Lower lobe of right lung (tissue), 2 donors: ENCODE measurements around the gene TPM1. TPM values are rescaled to one million over a fixed set of nuclear protein-coding genes. Genes with fewer than 3 reads are reported as not detected.

Experiments
- ATAC-seq, 2 donors: fragments of 200-7000 bp; cut with Tn5 transposase; one replicate each; pipeline ENCODE4 v1.9.1; 2020 to 2022; ENCODE audit warnings: mild to moderate bottlenecking in 2 of 2, moderate library complexity in 2 of 2
- DNase-seq: peaks from one replicate; pipeline ENCODE4 v3.0.0-alpha.2; 2020
- H3K27ac ChIP-seq: fragments of 200-600 bp; one replicate; pipeline ENCODE4 v1.8.0; 2022
- H3K27me3 ChIP-seq: fragments of 200-600 bp; one replicate; pipeline ENCODE4 v1.8.0; 2022; ENCODE audit warnings: low read depth
- H3K36me3 ChIP-seq: fragments of 200-600 bp; one replicate; pipeline ENCODE4 v1.8.0; 2022; ENCODE audit warnings: mild to moderate bottlenecking
- H3K4me1 ChIP-seq: fragments of 200-600 bp; one replicate; pipeline ENCODE4 v1.8.0; 2022
- H3K4me3 ChIP-seq: fragments of 200-600 bp; one replicate; pipeline ENCODE4 v1.8.0; 2022; ENCODE audit warnings: mild to moderate bottlenecking
- H3K9me3 ChIP-seq: fragments of 200-600 bp; one replicate; pipeline ENCODE4 v1.8.0; 2022
- intact Hi-C: fragments of 100-400 bp; cut with DNase I; formaldehyde crosslinking; loops from one replicate; pipeline ENCODE4 v1.11.0; 2022
- total RNA-seq: library from RNA; stranded (reverse); fragmentation: NEBNext Ultra II Directional; extraction: Animal tissue kit (Norgen Biotek cat#: 25700); gene quantifications from one replicate; pipeline ENCODE4 v1.2.1, GENCODE V29; 2021
- TF ChIP-seq, protein P1 (sequence below): fragments of 200-600 bp; IDR thresholded peaks from one replicate; pipeline ENCODE4 v1.8.0; 2022; ENCODE audit warnings: antibody characterized with exemption, mild to moderate bottlenecking
- donor health status: DM: no; HTN: yes; CAD: no; lungs with severe emphysema.

The TPM1 gene
- total RNA-seq, 1 donor from 2014 or later: 137 TPM

DNA sequence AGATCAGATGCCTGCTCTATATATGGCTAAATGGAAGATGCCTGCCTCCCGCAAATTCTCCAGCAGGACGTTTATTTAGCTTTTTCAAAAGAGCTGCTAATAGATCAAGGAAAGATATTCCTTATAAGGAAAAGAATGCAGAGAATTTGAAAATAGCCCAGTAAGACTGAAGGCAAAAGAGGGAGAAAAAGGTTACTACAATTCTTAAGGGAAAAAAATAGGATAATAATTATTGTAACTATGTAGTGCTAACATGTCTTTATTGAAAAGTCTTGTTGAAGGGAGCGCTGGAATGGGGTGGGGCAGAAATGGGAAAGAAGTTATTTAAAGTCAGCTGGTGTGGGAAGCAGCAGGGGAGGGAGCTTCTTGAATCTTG, 2.9 kb downstream of the TPM1 start:
- Histone ChIP-seq H3K36me3 (no peaks in the 10 kb centered on the region), H3K4me3 (peak overlapping the region; percentile 67), H3K27ac (peak overlapping the region; percentile 1), H3K4me1 (peaks cover 45% of the 10 kb centered on the region), H3K9me3 (no peaks in the 10 kb centered on the region), H3K27me3 (peaks cover 42% of the 10 kb centered on the region)
- TF ChIP-seq, protein P1, sequence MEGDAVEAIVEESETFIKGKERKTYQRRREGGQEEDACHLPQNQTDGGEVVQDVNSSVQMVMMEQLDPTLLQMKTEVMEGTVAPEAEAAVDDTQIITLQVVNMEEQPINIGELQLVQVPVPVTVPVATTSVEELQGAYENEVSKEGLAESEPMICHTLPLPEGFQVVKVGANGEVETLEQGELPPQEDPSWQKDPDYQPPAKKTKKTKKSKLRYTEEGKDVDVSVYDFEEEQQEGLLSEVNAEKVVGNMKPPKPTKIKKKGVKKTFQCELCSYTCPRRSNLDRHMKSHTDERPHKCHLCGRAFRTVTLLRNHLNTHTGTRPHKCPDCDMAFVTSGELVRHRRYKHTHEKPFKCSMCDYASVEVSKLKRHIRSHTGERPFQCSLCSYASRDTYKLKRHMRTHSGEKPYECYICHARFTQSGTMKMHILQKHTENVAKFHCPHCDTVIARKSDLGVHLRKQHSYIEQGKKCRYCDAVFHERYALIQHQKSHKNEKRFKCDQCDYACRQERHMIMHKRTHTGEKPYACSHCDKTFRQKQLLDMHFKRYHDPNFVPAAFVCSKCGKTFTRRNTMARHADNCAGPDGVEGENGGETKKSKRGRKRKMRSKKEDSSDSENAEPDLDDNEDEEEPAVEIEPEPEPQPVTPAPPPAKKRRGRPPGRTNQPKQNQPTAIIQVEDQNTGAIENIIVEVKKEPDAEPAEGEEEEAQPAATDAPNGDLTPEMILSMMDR: no peak
- DNase-seq: no peak
- no peak for ATAC-seq
- intact Hi-C loops: no loop called here

DNA sequence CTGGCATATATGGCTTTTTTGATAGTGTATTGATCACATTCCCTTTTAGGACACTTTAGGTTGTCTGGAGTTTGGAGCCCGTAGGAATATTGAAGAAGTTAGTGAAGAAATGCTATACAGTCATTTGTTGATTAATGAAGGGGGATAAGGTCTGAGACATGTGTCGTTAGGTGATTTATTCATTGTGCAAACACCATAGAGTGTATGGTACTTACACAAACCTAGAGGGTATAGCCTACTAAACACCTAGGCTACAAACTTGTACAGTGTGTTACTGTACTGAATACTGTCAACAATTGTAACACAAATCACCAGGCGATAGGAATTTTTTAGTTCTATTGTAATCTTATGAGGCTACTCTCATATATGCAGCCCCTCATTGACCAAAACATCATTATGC, 3.3 kb downstream of the TPM1 start:
- no peaks in the 10 kb centered on the region for H3K9me3 ChIP-seq
- H3K36me3 ChIP-seq: no peaks in the 10 kb centered on the region
- H3K27ac ChIP-seq: peak overlapping the region; percentile 1
- no peak for ATAC-seq
- no peak for DNase-seq
- H3K4me3 ChIP-seq: peak overlapping the region; percentile 67
- TF ChIP-seq, protein P1: no peak
- H3K4me1 ChIP-seq: peaks cover 50% of the 10 kb centered on the region
- peaks cover 42% of the 10 kb centered on the region for H3K27me3 ChIP-seq
- intact Hi-C loops: no loop called here

DNA sequence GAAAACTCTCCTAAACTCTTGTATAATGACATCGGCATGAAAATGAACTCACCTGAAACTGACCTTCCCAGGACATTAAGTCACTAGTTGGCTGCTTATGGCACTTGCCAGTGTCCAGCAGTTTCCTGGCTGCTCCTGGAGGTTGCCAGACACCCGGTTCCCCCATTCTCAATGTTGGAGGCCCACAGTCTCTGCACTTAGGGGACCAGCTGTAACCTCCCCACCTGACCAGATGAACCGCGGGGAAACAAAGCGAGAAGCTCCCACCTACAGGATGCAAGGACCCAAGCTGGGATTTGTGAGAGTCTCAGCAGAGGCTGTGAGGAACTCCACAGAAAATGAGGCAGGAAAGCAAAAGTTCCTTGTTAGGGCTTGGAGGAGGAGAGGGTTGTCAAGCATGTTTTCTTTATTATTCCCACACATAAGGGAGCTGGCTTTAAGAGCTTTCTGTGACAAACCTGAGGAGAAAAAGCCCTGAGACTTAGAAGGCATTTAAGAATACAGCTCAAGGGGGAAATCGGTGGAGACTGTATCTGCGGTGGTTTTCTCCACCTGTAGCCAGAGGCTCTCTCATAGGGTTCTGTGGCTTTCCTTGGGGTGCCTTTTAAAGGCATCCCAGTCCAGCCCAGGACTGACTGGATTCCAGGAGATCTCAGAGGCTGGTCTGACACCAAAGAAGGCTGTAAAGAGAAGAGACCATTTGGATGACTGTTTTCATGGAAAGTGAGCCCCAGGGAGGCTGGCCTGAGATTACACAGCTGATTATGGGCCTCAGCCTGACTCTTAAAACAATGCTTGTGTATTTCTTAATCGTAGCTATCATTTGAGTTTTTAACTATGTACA, 4.6 kb downstream of the TPM1 start:
- peaks cover 34% of the 10 kb centered on the region for H3K27me3 ChIP-seq
- ATAC-seq (no peak), DNase-seq (no peak)
- no peaks in the 10 kb centered on the region for H3K9me3 ChIP-seq
- peak overlapping the region; percentile 92 for H3K27ac ChIP-seq
- H3K4me3 ChIP-seq: peak overlapping the region; percentile 100
- H3K36me3 ChIP-seq: no peaks in the 10 kb centered on the region
- H3K4me1 ChIP-seq: peaks cover 62% of the 10 kb centered on the region
- TF ChIP-seq, protein P1: no peak
- intact Hi-C loops: no loop called here

DNA sequence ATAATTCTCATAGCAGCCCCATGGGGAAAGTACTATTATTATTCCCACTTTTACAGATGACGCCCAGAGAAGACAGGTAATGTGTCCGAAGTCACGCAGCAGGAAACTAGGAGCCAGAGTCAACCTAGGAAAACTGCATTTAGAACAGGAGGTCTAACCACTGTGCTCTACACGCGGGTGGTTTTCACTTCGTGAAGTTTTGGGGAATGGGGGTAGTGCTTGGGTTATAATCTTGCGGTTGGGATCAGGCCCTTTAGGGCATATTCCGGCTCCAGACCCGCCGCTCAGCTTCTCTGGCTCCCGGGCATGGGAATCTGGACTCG, 5.2 kb downstream of the TPM1 start:
- ATAC-seq (no peak), DNase-seq (no peak)
- no peaks in the 10 kb centered on the region for H3K9me3 ChIP-seq
- peaks cover 27% of the 10 kb centered on the region for H3K27me3 ChIP-seq
- TF ChIP-seq, protein P1: no peak
- peak overlapping the region; percentile 100 for H3K4me3 ChIP-seq
- H3K36me3 ChIP-seq: no peaks in the 10 kb centered on the region
- H3K4me1 ChIP-seq: peaks cover 66% of the 10 kb centered on the region
- peak overlapping the region; percentile 92 for H3K27ac ChIP-seq
- intact Hi-C loops: no loop called here

DNA sequence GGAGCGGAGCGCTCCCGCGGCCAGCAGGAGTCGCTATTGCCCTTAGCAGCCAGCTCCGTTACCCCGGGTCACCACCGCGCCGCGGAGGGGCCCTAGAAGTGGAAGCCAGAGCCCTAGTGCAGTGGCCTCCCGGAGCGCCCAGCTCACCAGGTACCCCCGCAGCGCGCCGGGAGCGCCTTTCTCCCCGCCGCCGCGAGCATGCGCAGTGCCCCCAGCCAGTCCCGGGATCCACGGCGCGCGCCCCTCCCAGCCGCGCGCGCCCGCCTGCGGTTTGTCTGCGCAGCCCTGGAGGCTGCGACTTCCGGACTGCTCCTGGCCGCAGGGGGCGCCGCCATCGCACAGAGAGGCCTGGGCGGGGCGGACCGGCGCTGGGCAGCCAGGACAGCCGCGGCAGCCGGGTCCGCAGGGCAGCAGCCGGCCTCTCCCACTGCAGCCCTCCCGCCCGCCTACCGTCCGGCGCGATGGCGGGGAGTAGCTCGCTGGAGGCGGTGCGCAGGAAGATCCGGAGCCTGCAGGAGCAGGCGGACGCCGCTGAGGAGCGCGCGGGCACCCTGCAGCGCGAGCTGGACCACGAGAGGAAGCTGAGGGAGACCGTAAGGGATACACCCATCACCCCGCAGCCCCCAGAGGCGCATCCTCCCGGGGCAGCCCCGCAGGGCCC, 5.7 kb downstream of the TPM1 start:
- DNase-seq (peak; percentile 96), ATAC-seq (peak; percentile 95 to 96)
- TF ChIP-seq, protein P1: peak; percentile 90
- Histone ChIP-seq H3K36me3 (no peaks in the 10 kb centered on the region), H3K27me3 (peaks cover 22% of the 10 kb centered on the region), H3K4me3 (peak overlapping the region; percentile 100), H3K27ac (peak overlapping the region; percentile 92), H3K4me1 (peaks cover 66% of the 10 kb centered on the region), H3K9me3 (no peaks in the 10 kb centered on the region)
- intact Hi-C loops: no loop called here
